Mesendoderm (in vitro differentiated cells): ENCODE measurements around the gene LRCOL1.

Experiments
- DNase-seq: peaks from one replicate; pipeline ENCODE4 v3.0.0; 2013
- H2AK5ac ChIP-seq: 2 replicates; pipeline ENCODE4 v1.6.1; 2013; ENCODE audit warnings: low read length, inconsistent platforms
- H2BK120ac ChIP-seq: 2 replicates; pipeline ENCODE4 v1.6.1; 2013; ENCODE audit warnings: low read depth, mild to moderate bottlenecking, low read length, moderate library complexity, mixed read lengths
- H2BK15ac ChIP-seq: replicated peaks from 2 replicates; pipeline ENCODE4 v1.6.1; 2013; ENCODE audit warnings: low read depth, mild to moderate bottlenecking, moderate library complexity
- H2BK5ac ChIP-seq: 2 replicates; pipeline ENCODE4 v1.6.1; 2013; ENCODE audit warnings: low read length, inconsistent platforms
- H3K18ac ChIP-seq: 2 replicates; pipeline ENCODE4 v1.6.1; 2013; ENCODE audit warnings: mild to moderate bottlenecking, low read length, mixed read lengths
- H3K23ac ChIP-seq: one replicate; pipeline ENCODE4 v1.6.1; 2013; ENCODE audit warnings: low read length
- H3K27ac ChIP-seq: 2 replicates; pipeline ENCODE4 v1.5.1; 2013; ENCODE audit warnings: low read depth, mild to moderate bottlenecking, inconsistent platforms, low read length, moderate library complexity
- H3K27me3 ChIP-seq: 2 replicates; pipeline ENCODE4 v1.6.1; 2013; ENCODE audit warnings: low read length, control low read depth, mild to moderate bottlenecking, inconsistent platforms; ENCODE audit not compliant: insufficient read depth, poor library complexity
- H3K36me3 ChIP-seq: 2 replicates; pipeline ENCODE4 v1.6.1; 2013; ENCODE audit warnings: low read length, inconsistent platforms; ENCODE audit not compliant: control insufficient read depth, insufficient read depth
- H3K4ac ChIP-seq: one replicate; pipeline ENCODE4 v1.6.1; 2013; ENCODE audit warnings: low read depth, mild to moderate bottlenecking, low read length, moderate library complexity
- H3K4me1 ChIP-seq: 2 replicates; pipeline ENCODE4 v1.6.1; 2013; ENCODE audit warnings: low read depth, low read length, inconsistent platforms; ENCODE audit not compliant: control insufficient read depth
- H3K4me2 ChIP-seq: 2 replicates; pipeline ENCODE4 v1.6.1; 2013; ENCODE audit warnings: low read length
- H3K4me3 ChIP-seq: 2 replicates; pipeline ENCODE4 v1.5.1; 2013; ENCODE audit warnings: mild to moderate bottlenecking, low read length
- H3K56ac ChIP-seq: one replicate; pipeline ENCODE4 v1.6.1; 2013; ENCODE audit warnings: low read length
- H3K79me1 ChIP-seq: 2 replicates; pipeline ENCODE4 v1.6.1; 2013; ENCODE audit warnings: low read length, inconsistent platforms
- H3K79me2 ChIP-seq: 2 replicates; pipeline ENCODE4 v1.6.1; 2013; ENCODE audit warnings: mild to moderate bottlenecking, low read length; ENCODE audit not compliant: control insufficient read depth, insufficient read depth
- H3K9ac ChIP-seq: 2 replicates; pipeline ENCODE4 v1.6.1; 2013; ENCODE audit warnings: low read length, inconsistent platforms
- H4K5ac ChIP-seq: one replicate; pipeline ENCODE4 v1.6.1; 2013; ENCODE audit warnings: low read length
- H4K8ac ChIP-seq: one replicate; pipeline ENCODE4 v1.6.1; 2013; ENCODE audit warnings: low read depth, mild to moderate bottlenecking, control low read depth, low read length, moderate library complexity
- WGBS: extraction: QIAGEN DNeasy Blood & Tissue Kit; methylation state at CpG from one replicate; pipeline ENCODE4 v1.1.7; 2013; ENCODE audit warnings: low lambda C conversion rate, missing lambda C conversion rate; ENCODE audit not compliant: insufficient coverage; ENCODE audit errors: extremely low coverage; 5-methylcytosine and 5-hydroxymethylcytosine counted together

Gene LRCOL1

GRCh38 chr12:132633398-132633797 lies 23.0 kb upstream of the LRCOL1 start:
- no peak overlapping the region for H3K4me3 ChIP-seq
- H2AK5ac ChIP-seq: no peak overlapping the region
- H3K23ac ChIP-seq: no peak overlapping the region
- no peaks in the 10 kb centered on the region for H3K79me2 ChIP-seq
- H3K56ac ChIP-seq: no peak overlapping the region
- no peak overlapping the region for H2BK5ac ChIP-seq
- H3K27me3 ChIP-seq: no peaks in the 10 kb centered on the region
- no peak overlapping the region for H3K9ac ChIP-seq
- no peak overlapping the region for H3K4ac ChIP-seq
- DNase-seq: no peak
- H3K4me1 ChIP-seq: no peaks in the 10 kb centered on the region
- WGBS: no CpG with 5 or more reads among the region's 8 CpGs
- H2BK15ac ChIP-seq: no peak overlapping the region
- H2BK120ac ChIP-seq: no peak overlapping the region
- H3K36me3 ChIP-seq: peaks cover 46% of the 10 kb centered on the region
- H3K79me1 ChIP-seq: peaks cover 5% of the 10 kb centered on the region
- H3K18ac ChIP-seq: no peak overlapping the region
- H4K8ac ChIP-seq: no peak overlapping the region
- H4K5ac ChIP-seq: no peak overlapping the region
- no peak overlapping the region for H3K27ac ChIP-seq
- H3K4me2 ChIP-seq: no peak overlapping the region

GRCh38 chr12:132632521-132633228 lies 22.3 kb upstream of the LRCOL1 start:
- no peak overlapping the region for H3K4me2 ChIP-seq
- H3K23ac ChIP-seq: no peak overlapping the region
- no peak overlapping the region for H3K9ac ChIP-seq
- no peak for DNase-seq
- H3K4me3 ChIP-seq: no peak overlapping the region
- no peaks in the 10 kb centered on the region for H3K27me3 ChIP-seq
- no peak overlapping the region for H3K18ac ChIP-seq
- no peak overlapping the region for H2BK120ac ChIP-seq
- no peak overlapping the region for H2BK15ac ChIP-seq
- no peak overlapping the region for H3K56ac ChIP-seq
- H3K79me2 ChIP-seq: no peaks in the 10 kb centered on the region
- no peak overlapping the region for H3K27ac ChIP-seq
- H3K36me3 ChIP-seq: peaks cover 41% of the 10 kb centered on the region
- no peak overlapping the region for H2BK5ac ChIP-seq
- H2AK5ac ChIP-seq: no peak overlapping the region
- WGBS: no CpG with 5 or more reads among the region's 17 CpGs
- H3K4ac ChIP-seq: no peak overlapping the region
- no peak overlapping the region for H4K5ac ChIP-seq
- H4K8ac ChIP-seq: no peak overlapping the region
- peaks cover 5% of the 10 kb centered on the region for H3K79me1 ChIP-seq
- no peaks in the 10 kb centered on the region for H3K4me1 ChIP-seq

GRCh38 chr12:132631666-132632065 lies 21.3 kb upstream of the LRCOL1 start:
- no peak overlapping the region for H2AK5ac ChIP-seq
- H3K27me3 ChIP-seq: no peaks in the 10 kb centered on the region
- H3K79me2 ChIP-seq: no peaks in the 10 kb centered on the region
- H4K8ac ChIP-seq: no peak overlapping the region
- H3K56ac ChIP-seq: no peak overlapping the region
- H2BK120ac ChIP-seq: no peak overlapping the region
- no peak overlapping the region for H3K27ac ChIP-seq
- no CpG with 5 or more reads among the region's 11 CpGs for WGBS
- H3K36me3 ChIP-seq: peaks cover 36% of the 10 kb centered on the region
- no peak overlapping the region for H3K9ac ChIP-seq
- DNase-seq: no peak
- H3K4me3 ChIP-seq: no peak overlapping the region
- no peak overlapping the region for H2BK5ac ChIP-seq
- no peak overlapping the region for H4K5ac ChIP-seq
- H3K18ac ChIP-seq: no peak overlapping the region
- H3K4me2 ChIP-seq: no peak overlapping the region
- no peak overlapping the region for H2BK15ac ChIP-seq
- no peak overlapping the region for H3K23ac ChIP-seq
- H3K4me1 ChIP-seq: no peaks in the 10 kb centered on the region
- H3K79me1 ChIP-seq: peaks cover 5% of the 10 kb centered on the region
- no peak overlapping the region for H3K4ac ChIP-seq

- no peak overlapping the region for H3K9ac ChIP-seq
- no peak overlapping the region for H3K4ac ChIP-seq
- peaks cover 5% of the 10 kb centered on the region for H3K79me1 ChIP-seq
- no peak overlapping the region for H3K18ac ChIP-seq
- no peak overlapping the region for H4K5ac ChIP-seq
- H3K23ac ChIP-seq: no peak overlapping the region
- no peak overlapping the region for H4K8ac ChIP-seq
- no peaks in the 10 kb centered on the region for H3K4me1 ChIP-seq
- no peaks in the 10 kb centered on the region for H3K79me2 ChIP-seq
- H3K4me2 ChIP-seq: no peak overlapping the region
- H2BK5ac ChIP-seq: no peak overlapping the region
- no CpG with 5 or more reads among the region's 6 CpGs for WGBS
- no peak overlapping the region for H2BK120ac ChIP-seq
- H3K56ac ChIP-seq: no peak overlapping the region
- H2AK5ac ChIP-seq: no peak overlapping the region
- H3K27me3 ChIP-seq: no peaks in the 10 kb centered on the region
- no peak for DNase-seq
- H2BK15ac ChIP-seq: no peak overlapping the region
- no peak overlapping the region for H3K4me3 ChIP-seq
- no peak overlapping the region for H3K27ac ChIP-seq
- H3K36me3 ChIP-seq: peaks cover 35% of the 10 kb centered on the region
Measured at GRCh38 chr12:132630672-132631071, 20.3 kb upstream of the LRCOL1 start.

GRCh38 chr12:132629330-132629729 lies 18.9 kb upstream of the LRCOL1 start:
- no peaks in the 10 kb centered on the region for H3K79me2 ChIP-seq
- DNase-seq: no peak
- H3K4me1 ChIP-seq: no peaks in the 10 kb centered on the region
- H2BK15ac ChIP-seq: no peak overlapping the region
- no peak overlapping the region for H3K27ac ChIP-seq
- H3K36me3 ChIP-seq: peaks cover 31% of the 10 kb centered on the region
- no peak overlapping the region for H2AK5ac ChIP-seq
- H3K23ac ChIP-seq: no peak overlapping the region
- H4K8ac ChIP-seq: no peak overlapping the region
- H3K79me1 ChIP-seq: peaks cover 2% of the 10 kb centered on the region
- H3K27me3 ChIP-seq: no peaks in the 10 kb centered on the region
- H3K4me2 ChIP-seq: no peak overlapping the region
- H3K18ac ChIP-seq: no peak overlapping the region
- no peak overlapping the region for H3K9ac ChIP-seq
- H3K4ac ChIP-seq: no peak overlapping the region
- H2BK120ac ChIP-seq: no peak overlapping the region
- H4K5ac ChIP-seq: no peak overlapping the region
- no peak overlapping the region for H2BK5ac ChIP-seq
- H3K56ac ChIP-seq: no peak overlapping the region
- H3K4me3 ChIP-seq: no peak overlapping the region
- WGBS: no CpG with 5 or more reads among the region's 6 CpGs
